ENCODE measurements around the gene SEC23A.
A peak's percentile ranks its signal among the peaks of the same experiment; 100 is the strongest.

Gene SEC23A

DNA sequence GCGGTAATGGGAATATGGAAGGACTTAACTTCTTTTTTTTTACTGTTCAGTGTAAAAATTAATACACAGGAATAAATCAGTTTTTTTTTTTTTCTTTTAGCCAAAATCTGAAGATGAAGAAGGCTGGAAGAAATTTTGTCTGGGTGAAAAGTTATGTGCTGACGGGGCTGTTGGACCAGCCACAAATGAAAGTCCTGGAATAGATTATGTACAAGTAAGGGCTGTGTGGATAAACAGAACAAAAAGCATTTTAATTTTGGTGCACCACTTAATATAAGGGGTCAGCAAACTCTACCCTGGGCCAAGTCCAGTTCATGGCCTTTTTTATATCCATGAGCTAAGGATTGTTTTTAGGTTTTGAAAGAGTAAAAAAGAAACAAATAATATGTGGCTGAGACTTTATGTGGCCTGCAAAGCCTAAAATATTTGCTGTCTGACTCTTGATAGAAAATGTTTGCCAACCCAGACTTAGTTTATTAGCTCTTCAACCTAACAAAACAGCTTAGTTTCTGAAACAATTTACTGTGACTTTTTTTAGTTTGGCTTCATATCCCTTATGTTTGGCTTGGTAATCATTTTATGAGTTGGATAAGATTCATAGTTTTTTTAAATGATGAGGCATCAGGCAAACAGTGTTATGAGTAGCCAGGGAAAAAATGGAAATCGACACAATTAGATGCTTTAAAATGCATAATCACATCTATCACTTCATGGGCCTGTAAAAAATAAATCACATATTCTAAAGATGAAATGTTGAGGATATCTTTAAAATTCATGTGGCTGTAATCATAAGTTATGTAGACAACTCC, 19.5 kb upstream of the SEC23A start:
- TF ChIP-seq YY1 (IDR thresholded peaks at IDR 0.05; ENCODE audit: low read depth) = no peak
- TF ChIP-seq CEBPB (IDR thresholded peaks at IDR 0.05) = no peak
- TF ChIP-seq RAD21 (IDR thresholded peaks at IDR 0.05; ENCODE audit: low read depth) = no peak
- TF ChIP-seq ZBTB7A (IDR thresholded peaks at IDR 0.05; ENCODE audit: low read depth) = no peak
- TF ChIP-seq TEAD4 (IDR thresholded peaks at IDR 0.05) = no peak
- no peak for TF ChIP-seq EGR1 (IDR thresholded peaks at IDR 0.05)
- no peak for TF ChIP-seq EP300 (IDR thresholded peaks at IDR 0.05; ENCODE audit: borderline replicate concordance)
- no peak for TF ChIP-seq TCF12 (IDR thresholded peaks at IDR 0.05; ENCODE audit: low read depth)
- no peak for TF ChIP-seq FOXM1 (IDR thresholded peaks at IDR 0.05; ENCODE audit: borderline replicate concordance, low read depth)
- TF ChIP-seq NFIC (IDR thresholded peaks at IDR 0.05) = no peak
- TF ChIP-seq, protein P1, sequence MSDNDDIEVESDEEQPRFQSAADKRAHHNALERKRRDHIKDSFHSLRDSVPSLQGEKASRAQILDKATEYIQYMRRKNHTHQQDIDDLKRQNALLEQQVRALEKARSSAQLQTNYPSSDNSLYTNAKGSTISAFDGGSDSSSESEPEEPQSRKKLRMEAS (IDR thresholded peaks at IDR 0.05) = no peak
- no peak for TF ChIP-seq CREB1 (IDR thresholded peaks at IDR 0.05; ENCODE audit: low read depth)

DNA sequence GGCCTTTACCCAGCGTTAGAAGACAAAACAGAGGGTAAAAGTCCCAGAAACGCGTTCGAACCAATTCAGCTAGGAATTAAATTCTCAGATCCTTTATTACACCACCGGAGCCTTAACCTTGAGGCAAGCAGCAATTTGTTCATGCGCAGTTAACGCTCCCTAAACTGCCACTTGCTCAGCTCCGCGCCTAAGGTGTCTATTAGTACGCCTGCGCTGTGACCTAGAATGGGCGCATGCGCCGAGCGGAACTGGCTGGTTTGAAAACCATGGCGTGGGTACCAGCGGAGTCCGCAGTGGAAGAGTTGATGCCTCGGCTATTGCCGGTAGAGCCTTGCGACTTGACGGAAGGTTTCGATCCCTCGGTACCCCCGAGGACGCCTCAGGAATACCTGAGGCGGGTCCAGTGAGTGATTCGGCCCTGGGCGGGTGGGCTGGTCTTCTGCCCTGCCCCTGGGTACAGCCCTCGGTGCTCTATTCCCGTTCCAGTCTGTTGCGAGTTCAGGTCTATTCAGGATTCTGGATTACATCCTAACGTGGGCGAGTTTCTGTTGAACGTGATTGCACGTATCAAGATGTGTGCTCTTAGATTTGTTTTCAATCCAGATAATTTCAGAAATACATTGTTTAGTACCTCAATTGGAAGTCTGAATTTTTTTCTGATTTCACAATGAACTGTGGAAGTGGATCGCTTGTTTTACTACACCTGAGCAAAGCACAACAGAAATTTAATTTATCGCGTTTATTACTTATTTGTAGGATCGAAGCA, 11.2 kb upstream of the SEC23A start, which contains the start of gene GEMIN2:
GEMIN2 (plus strand) TSS at position 251 of the 766 bp plus-strand sequence; CDS start at position 267, 16 bp downstream.
- TF ChIP-seq TAF1 (IDR thresholded peaks at IDR 0.05; ENCODE audit: low read depth) (peak; percentile 78), RAD21 (IDR thresholded peaks at IDR 0.05; ENCODE audit: low read depth) (no peak), ZBTB7A (IDR thresholded peaks at IDR 0.05; ENCODE audit: low read depth) (no peak), TEAD4 (IDR thresholded peaks at IDR 0.05) (0 out of 2 replicates have a peak, but pooled peaks have one; percentile 12), TCF12 (IDR thresholded peaks at IDR 0.05; ENCODE audit: low read depth) (peak; percentile 17; the same call in 1 of the 2 replicates), YY1 (IDR thresholded peaks at IDR 0.05; ENCODE audit: low read depth) (peak; percentile 87), FOXM1 (IDR thresholded peaks at IDR 0.05; ENCODE audit: borderline replicate concordance, low read depth) (peak; percentile 12; the same call in 1 of the 2 replicates)
- TF ChIP-seq, protein P1 (IDR thresholded peaks at IDR 0.05) = peak; percentile 73

DNA sequence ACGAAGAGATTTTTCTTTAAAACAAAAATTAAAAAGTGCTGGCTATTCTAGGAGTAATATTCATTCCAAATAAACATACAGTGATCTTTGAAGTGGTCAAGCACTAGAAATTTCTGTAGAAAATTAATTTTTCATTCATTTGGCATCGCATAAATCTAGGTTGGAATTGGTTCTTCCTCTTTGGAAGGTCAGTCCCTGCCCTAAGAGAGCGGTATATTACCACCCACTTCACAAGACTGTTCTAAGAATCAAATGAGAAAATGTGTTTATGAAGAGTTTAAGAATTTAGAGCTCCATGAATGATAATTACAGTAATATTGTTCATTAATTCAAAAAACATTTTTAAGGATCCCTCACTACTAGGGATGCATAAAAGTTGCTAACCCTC, 10.6 kb upstream of the SEC23A start:
- TF ChIP-seq RAD21 (IDR thresholded peaks at IDR 0.05; ENCODE audit: low read depth) = no peak
- TF ChIP-seq, protein P2, sequence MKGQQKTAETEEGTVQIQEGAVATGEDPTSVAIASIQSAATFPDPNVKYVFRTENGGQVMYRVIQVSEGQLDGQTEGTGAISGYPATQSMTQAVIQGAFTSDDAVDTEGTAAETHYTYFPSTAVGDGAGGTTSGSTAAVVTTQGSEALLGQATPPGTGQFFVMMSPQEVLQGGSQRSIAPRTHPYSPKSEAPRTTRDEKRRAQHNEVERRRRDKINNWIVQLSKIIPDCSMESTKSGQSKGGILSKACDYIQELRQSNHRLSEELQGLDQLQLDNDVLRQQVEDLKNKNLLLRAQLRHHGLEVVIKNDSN (IDR thresholded peaks at IDR 0.05) = no peak
- TF ChIP-seq, protein P1 (IDR thresholded peaks at IDR 0.05) = no peak
- no peak for TF ChIP-seq ZBTB7A (IDR thresholded peaks at IDR 0.05; ENCODE audit: low read depth)
- no peak for TF ChIP-seq EP300 (IDR thresholded peaks at IDR 0.05; ENCODE audit: borderline replicate concordance)
- TF ChIP-seq FOXM1 (IDR thresholded peaks at IDR 0.05; ENCODE audit: borderline replicate concordance, low read depth) = no peak
- no peak for TF ChIP-seq TCF12 (IDR thresholded peaks at IDR 0.05; ENCODE audit: low read depth)
- no peak for TF ChIP-seq CREB1 (IDR thresholded peaks at IDR 0.05; ENCODE audit: low read depth)

DNA sequence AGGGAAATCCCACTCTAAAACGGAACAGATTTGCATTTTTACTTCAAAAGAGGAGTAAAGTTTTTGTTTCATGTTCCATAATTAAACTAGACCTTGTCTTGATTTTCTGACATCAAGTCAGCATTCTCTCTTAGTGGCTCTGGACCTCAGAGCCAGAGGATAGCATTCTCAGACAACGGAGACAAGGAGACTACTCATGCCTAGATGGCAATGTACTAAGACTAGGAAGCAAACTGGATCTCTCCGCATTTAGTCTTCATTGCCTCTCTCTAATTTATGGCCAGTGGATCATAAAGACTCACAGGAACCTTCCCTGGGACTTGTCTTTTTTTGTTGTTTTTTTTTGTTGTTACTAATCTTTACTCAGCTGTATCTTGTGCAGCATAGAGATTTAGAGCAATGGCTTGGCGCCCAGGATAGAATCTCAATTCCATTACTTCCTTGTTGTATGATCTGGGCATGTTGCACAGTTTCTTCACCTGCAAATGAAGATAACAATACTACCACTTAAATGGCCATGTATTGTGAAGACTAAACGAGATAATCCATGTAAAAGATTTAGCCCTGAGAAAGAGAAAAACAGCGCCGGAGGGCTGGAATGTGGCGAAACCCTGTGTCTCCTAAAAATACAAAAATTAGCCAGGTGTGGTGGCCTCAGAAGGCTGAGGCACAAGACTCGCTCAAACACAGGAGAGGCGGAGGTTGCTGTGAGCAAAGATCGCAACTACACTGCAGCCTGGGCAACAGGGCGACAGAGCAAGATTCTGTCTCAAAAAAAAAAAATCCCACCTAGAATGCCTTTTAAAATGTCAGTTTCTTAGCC, 7.1 kb upstream of the SEC23A start:
- TF ChIP-seq TAF1 (IDR thresholded peaks at IDR 0.05; ENCODE audit: low read depth) (no peak), FOXM1 (IDR thresholded peaks at IDR 0.05; ENCODE audit: borderline replicate concordance, low read depth) (no peak), CREB1 (IDR thresholded peaks at IDR 0.05; ENCODE audit: low read depth) (no peak), YY1 (IDR thresholded peaks at IDR 0.05; ENCODE audit: low read depth) (no peak), NFIC (IDR thresholded peaks at IDR 0.05) (no peak), ZBTB7A (IDR thresholded peaks at IDR 0.05; ENCODE audit: low read depth) (no peak)
- TF ChIP-seq, protein P3, sequence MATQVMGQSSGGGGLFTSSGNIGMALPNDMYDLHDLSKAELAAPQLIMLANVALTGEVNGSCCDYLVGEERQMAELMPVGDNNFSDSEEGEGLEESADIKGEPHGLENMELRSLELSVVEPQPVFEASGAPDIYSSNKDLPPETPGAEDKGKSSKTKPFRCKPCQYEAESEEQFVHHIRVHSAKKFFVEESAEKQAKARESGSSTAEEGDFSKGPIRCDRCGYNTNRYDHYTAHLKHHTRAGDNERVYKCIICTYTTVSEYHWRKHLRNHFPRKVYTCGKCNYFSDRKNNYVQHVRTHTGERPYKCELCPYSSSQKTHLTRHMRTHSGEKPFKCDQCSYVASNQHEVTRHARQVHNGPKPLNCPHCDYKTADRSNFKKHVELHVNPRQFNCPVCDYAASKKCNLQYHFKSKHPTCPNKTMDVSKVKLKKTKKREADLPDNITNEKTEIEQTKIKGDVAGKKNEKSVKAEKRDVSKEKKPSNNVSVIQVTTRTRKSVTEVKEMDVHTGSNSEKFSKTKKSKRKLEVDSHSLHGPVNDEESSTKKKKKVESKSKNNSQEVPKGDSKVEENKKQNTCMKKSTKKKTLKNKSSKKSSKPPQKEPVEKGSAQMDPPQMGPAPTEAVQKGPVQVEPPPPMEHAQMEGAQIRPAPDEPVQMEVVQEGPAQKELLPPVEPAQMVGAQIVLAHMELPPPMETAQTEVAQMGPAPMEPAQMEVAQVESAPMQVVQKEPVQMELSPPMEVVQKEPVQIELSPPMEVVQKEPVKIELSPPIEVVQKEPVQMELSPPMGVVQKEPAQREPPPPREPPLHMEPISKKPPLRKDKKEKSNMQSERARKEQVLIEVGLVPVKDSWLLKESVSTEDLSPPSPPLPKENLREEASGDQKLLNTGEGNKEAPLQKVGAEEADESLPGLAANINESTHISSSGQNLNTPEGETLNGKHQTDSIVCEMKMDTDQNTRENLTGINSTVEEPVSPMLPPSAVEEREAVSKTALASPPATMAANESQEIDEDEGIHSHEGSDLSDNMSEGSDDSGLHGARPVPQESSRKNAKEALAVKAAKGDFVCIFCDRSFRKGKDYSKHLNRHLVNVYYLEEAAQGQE (IDR thresholded peaks at IDR 0.05; ENCODE audit: low read depth) = no peak
- TF ChIP-seq, protein P1 (IDR thresholded peaks at IDR 0.05) = no peak

DNA sequence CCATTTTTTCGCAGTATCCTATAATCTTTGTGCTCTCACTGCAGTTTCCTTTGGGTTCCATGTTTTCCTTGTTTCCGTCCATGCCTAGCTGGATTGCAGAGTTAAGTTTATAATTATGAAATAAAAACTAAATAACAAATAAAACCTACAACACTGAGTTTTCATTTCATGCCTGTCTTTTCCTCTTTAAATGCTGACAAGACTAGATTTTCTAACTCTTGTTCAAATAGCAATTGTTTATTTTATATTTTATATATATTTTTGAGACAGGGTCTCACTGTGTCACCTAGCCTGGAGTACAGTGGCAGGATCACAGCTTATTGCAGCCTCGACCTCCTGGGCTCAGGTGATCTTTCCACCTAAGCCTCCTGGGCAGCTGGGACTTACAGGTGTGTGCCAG, 5.8 kb upstream of the SEC23A start:
- TF ChIP-seq TCF12 (IDR thresholded peaks at IDR 0.05; ENCODE audit: low read depth) = no peak
- no peak for TF ChIP-seq EP300 (IDR thresholded peaks at IDR 0.05; ENCODE audit: borderline replicate concordance)
- TF ChIP-seq ZBTB7A (IDR thresholded peaks at IDR 0.05; ENCODE audit: low read depth) = no peak
- TF ChIP-seq NFIC (IDR thresholded peaks at IDR 0.05) = no peak
- no peak for TF ChIP-seq RAD21 (IDR thresholded peaks at IDR 0.05; ENCODE audit: low read depth)
- TF ChIP-seq FOXM1 (IDR thresholded peaks at IDR 0.05; ENCODE audit: borderline replicate concordance, low read depth) = no peak
- TF ChIP-seq, protein P3 (IDR thresholded peaks at IDR 0.05; ENCODE audit: low read depth) = no peak
- no peak for TF ChIP-seq TEAD4 (IDR thresholded peaks at IDR 0.05)
- no peak for TF ChIP-seq EGR1 (IDR thresholded peaks at IDR 0.05)
- TF ChIP-seq CEBPB (IDR thresholded peaks at IDR 0.05) = no peak

All from Ishikawa (cell line).